HG03196 (cell line): Measurements from ENCODE around the gene CLCA4.

ENCODE experiments used
- ATAC-seq: cut with Tn5 transposase; IDR thresholded peaks from one replicate; pipeline ENCODE4 v1.9.1; 2021; ENCODE audit not compliant: unreplicated experiment

CLCA4 gene

DNA sequence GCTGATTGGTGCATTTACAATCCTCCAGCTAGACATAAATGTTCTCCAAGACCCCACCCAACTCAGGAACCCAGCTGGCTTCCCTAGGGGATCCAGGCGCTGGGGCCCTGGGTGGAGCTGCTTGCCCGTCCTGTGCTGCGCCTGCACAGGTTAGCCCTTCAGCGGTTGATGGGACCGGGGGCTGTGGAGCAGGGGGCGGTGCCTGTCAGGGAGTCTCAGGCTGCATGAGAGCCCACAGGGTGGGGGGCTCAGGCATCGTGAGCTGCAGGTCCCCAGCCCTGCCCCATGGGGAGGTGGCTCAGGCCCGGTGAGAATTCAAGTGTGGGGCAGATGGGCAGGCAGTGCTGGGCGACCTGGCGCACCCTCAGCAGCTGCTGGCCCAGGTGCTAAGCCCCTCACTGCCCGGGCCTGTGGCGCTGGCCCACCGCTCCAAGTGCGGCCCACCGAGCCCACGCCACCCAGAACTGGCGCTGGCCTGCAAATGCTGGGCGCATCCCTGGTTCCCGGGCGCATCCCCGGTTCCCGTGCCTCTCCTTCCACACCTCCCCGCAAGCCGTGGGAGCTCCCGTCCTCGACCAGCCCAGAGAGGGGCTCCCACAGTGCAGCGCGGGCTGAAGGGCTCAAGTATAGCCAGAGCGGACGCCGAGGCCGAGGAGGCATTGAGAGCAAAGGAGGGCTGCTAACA lies 23.1 kb upstream of the CLCA4 start:
- no peak for ATAC-seq

GRCh38 chr1:86527306-86527705 lies 19.6 kb upstream of the CLCA4 start:
- no peak for ATAC-seq

GRCh38 chr1:86530211-86530845 lies 16.6 kb upstream of the CLCA4 start:
- ATAC-seq: no peak

- ATAC-seq: no peak
Measured at GRCh38 chr1:86537928-86538695, 8.8 kb upstream of the CLCA4 start.

DNA sequence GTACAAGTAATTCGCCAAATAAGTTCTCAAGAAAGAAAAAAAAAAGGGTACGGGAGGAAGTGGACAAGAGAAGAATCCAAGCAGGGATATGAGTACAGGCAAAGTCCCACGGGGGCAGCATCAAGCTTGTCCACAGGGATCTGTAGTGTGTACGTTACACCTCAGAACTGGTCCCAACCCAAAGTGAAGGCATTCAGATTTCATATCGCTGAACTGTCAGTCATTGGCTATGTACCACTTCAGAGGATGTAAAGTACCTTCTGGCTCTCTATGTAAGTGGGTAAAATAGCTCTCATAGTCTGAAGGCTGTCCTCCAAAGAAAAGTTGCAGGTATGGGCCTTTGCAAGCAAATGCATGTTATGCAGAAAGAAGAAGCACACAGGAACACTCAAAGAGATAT lies 8.1 kb upstream of the CLCA4 start:
- ATAC-seq: no peak

DNA sequence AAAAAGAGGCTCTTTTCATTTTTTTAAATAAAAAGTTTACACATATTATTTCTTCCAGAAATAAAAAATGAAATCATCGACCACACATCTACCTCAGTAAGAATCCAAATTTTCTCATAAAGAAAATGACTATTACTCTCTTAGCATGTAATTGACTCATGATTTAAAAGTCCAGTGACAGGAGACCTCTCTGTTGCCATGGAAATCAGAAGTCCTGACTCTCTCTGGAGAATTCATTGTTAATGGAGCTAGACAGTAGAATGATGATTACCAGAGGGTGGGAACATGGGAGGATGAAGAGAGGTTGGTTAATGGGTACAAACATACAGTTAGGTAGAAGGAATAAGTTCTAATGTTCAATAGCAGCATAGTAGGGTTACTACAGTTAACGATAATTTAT lies 5.0 kb upstream of the CLCA4 start:
- ATAC-seq: no peak

DNA sequence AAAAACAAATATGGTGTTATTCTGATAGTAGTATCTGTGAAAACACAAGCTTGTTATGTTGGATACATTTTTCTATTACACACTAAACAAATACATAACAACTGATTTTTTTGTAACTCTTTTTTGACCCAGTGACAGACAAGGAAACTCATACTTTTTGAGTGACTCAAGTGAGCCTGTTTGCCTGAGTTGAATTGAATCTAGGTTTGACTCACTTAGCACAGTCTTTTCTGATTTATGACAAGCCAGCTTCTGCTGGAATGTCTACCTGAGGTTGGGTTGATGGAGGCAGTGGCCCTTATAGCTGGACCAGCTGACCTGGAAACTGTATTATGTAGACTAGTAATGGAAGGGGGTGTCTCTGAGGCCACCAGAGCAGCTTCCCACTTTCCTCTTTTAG lies 4.2 kb upstream of the CLCA4 start:
- ATAC-seq: no peak

GRCh38 chr1:86548839-86549238 lies 2.0 kb downstream of the CLCA4 start:
- no peak for ATAC-seq

DNA sequence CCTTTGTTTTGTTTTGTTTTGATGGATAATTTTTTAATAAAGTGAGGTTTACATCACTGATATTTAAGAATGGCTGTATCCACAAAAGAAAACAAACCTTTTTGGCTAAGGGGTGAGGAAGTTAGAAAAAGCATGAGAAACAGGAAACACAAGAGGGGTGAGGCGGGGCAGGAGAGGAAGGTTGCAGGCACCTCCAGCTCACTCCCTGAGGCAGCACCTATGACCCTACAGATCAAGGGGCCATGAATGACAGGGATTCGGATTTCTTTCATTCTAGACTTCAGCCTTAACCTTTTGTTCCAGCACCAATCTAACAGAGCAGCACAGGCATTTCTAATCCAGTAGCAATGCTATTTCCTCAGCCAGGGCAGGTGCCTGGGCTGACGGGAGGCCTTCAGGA lies 4.4 kb downstream of the CLCA4 start:
- ATAC-seq: no peak

DNA sequence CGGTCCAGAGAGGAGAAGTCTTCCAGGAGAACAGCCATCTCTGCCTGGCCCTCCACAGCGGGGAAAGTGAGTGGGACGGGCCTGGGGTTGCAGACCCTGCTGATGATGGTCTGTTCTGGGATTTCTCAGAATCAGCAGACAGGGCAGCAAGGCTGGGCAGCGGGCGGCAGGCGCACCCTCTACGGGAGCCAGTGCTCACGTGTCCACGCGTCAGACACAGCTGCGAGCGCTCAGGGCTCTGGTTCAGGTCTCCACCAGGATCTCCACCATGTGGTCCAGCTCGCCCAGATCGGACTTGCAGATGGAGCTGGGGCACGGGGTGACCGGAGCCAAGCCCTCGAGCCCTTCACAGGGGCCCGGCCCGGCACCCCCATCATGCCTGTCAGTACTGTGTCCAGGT lies 5.5 kb downstream of the CLCA4 start:
- no peak for ATAC-seq

- no peak for ATAC-seq
Measured at GRCh38 chr1:86557739-86558138, 10.9 kb downstream of the CLCA4 start.

GRCh38 chr1:86563849-86564248 lies 17.0 kb downstream of the CLCA4 start:
- no peak for ATAC-seq

DNA sequence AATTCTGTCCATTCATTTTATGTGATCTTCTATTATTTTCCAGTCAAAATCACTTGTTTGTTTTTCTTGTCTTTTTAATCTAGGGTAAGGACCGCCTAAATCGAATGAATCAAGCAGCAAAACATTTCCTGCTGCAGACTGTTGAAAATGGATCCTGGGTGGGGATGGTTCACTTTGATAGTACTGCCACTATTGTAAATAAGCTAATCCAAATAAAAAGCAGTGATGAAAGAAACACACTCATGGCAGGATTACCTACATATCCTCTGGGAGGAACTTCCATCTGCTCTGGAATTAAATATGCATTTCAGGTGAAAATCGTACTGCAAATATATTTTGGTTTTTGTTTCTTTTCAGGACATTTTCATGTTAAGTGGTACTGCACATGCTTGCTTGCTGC lies 20.5 kb downstream of the CLCA4 start:
- ATAC-seq: no peak

GRCh38 chr1:86567878-86568277 lies 21.0 kb downstream of the CLCA4 start:
- no peak for ATAC-seq

DNA sequence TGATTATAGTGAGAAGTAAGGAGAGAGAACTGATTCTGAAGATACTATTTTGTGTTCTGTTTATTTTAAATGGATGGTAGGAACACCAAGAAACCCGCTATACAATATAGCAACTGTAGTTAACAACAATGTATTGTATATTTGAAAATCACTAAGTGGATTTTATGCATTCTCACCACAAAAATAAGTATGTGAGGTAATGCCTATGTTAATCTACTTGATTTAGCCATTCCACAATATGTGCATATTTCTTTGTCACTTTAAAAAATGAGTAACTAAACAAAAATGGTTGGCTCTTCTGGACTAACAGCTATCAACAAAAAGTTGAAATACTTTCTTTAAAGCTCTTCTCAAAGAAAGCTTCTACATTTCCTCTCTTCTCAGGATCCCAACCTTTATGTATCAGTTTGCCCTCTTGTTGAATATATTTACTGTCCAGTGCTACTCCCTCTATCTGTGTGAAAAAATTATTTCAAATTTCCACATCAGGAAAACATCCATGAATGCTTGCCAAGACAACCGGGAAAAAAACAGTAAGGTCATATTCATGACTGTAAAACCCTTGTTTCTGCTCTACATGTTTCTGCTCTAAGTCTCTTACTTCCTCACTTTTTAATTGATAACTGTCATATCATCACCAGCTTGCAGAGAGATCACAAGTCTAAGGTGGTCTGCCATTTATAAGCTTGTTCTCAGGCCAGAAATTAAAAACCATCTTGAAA lies 27.0 kb downstream of the CLCA4 start:
- no peak for ATAC-seq

GRCh38 chr1:86581231-86581630 lies 34.4 kb downstream of the CLCA4 start:
- no peak for ATAC-seq

- ATAC-seq: no peak
Measured at GRCh38 chr1:86582161-86582560, 35.3 kb downstream of the CLCA4 start.

DNA sequence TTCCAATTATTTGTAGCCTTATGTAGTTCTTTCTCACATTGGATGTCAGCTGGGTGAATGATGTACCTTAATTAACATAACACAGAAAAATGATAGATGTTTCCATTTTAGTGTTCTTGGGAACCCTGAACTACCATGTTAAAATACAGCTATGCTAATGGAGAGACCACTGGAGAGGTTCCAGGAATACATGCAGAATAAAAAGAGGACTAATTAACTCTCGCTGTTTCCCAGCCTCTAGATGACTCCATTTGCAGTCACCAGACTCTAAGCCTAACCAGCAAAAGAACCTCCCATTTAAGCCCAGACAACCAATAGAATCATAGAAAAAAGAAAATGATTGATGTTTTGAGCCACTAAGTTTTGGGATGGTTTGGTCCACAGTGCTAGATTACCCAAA lies 36.2 kb downstream of the CLCA4 start:
- no peak for ATAC-seq

GRCh38 chr1:86583593-86583992 lies 36.7 kb downstream of the CLCA4 start:
- ATAC-seq: no peak

DNA sequence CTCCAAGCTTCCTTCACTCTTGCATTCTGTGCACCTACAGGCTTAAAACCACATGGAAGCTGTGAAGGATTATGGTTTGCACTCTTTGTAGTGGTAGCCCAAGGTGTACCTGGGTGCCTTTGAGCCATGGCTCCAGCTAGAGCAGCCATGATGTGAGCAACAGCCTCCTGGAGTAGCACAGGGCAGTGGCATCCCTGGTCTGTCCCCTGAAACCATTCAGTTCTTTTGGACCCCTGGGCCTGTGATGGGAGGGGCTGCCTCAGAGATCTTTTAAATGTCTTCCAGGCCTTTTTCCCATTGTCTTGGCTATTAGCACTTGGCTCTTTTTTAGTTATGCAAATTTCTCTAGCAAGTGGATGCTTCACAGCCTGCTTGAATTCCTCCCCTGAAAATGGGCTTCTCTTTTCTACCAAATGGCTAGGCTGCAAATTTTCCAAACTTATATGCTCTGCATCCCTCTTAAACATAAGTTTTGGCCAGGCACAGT lies 47.4 kb downstream of the CLCA4 start:
- ATAC-seq: no peak

DNA sequence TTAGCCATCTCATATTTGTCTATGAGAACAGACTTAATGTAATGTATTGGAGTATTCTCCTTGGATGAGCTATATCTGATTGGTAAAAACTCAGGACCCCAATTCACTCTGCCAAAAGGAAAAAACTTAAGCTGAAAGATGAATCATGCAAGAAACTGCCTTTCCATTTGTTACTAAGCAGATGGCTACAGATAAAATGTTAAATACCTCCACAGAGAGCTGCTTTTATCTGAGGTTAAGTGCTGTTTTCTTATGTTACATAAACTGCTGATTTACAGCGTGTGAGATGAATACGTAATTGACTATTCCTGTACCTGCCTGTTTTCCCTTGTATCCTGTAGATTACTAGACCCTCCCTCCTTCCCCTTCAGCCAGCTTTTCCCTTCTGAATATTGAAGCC lies 49.3 kb downstream of the CLCA4 start:
- no peak for ATAC-seq
